K562 (cell line): ENCODE measurements around the gene NTSR1.

Experiments used
- CBFB ChIP-seq: sonication (generic); formaldehyde crosslinking; IDR thresholded peaks from 2 replicates; pipeline ENCODE4 v1.4.0; 2020; ENCODE audit warnings: mild to moderate bottlenecking, missing genetic modification reagents
- CHD1 ChIP-seq: fragments of 200-600 bp; sonication (generic); IDR thresholded peaks from one replicate; pipeline ENCODE4 v1.6.1; 2012; ENCODE audit warnings: mild to moderate bottlenecking, moderate library complexity, low read length, inconsistent platforms
- POLR2AphosphoS5 ChIP-seq: IDR thresholded peaks from 2 replicates; pipeline ENCODE4 v1.6.1; 2011; ENCODE audit warnings: mild to moderate bottlenecking, low read depth, low read length, moderate library complexity; ENCODE audit not compliant: control insufficient read depth, insufficient read depth
- RAD51 ChIP-seq: fragments of 450-650 bp; IDR thresholded peaks from 2 replicates; pipeline ENCODE4 v1.7.1; 2016; ENCODE audit warnings: low read depth, mild to moderate bottlenecking, borderline replicate concordance
- SIN3A ChIP-seq, 2 experiments: fragments of 150-350 bp in 1 of 2; IDR thresholded peaks; 2 replicates each; pipeline ENCODE4 v1.6.1; 2011 to 2016; ENCODE audit warnings: borderline replicate concordance in 2 of 2, low read depth in 2 of 2, low read length in 2 of 2, mild to moderate bottlenecking in 2 of 2, moderate library complexity in 2 of 2; ENCODE audit not compliant: control insufficient read depth in 1 of 2
- SIX5 ChIP-seq, 2 experiments: IDR thresholded peaks; 2 replicates each; pipeline ENCODE4 v1.6.1; 2011; ENCODE audit warnings: low read length in 2 of 2, borderline replicate concordance in 1 of 2, low read depth in 1 of 2, mild to moderate bottlenecking in 1 of 2, moderate library complexity in 1 of 2; ENCODE audit not compliant: insufficient read depth in 1 of 2
- SMARCC2 ChIP-seq: fragments of 450-650 bp; IDR thresholded peaks from 2 replicates; pipeline ENCODE4 v1.6.1; 2017; ENCODE audit warnings: antibody characterized with exemption, moderate library complexity, mild to moderate bottlenecking, low read depth
- ZBTB33 ChIP-seq: sonication (generic); formaldehyde crosslinking; IDR thresholded peaks from 2 replicates; pipeline ENCODE4 v1.8.1; 2023; ENCODE audit warnings: mild to moderate bottlenecking, missing genetic modification reagents
- TF ChIP-seq, protein P1 (sequence below), 3 experiments: IDR thresholded peaks in 2 of 3; conservative IDR thresholded peaks in 1 of 3; 2 replicates each; pipeline ENCODE4 v1.5.1; 2011 to 2012; ENCODE audit warnings: low read length in 3 of 3, mild to moderate bottlenecking in 3 of 3, control low read depth in 2 of 3, improper control_type of control experiment in 1 of 3, inconsistent platforms in 1 of 3, low read depth in 1 of 3, mixed read lengths in 1 of 3, moderate library complexity in 1 of 3; ENCODE audit not compliant: insufficient read depth in 2 of 3
- TF ChIP-seq, protein P2 (sequence below): fragments of 450-650 bp; IDR thresholded peaks from 2 replicates; pipeline ENCODE4 v1.6.1; 2016; ENCODE audit warnings: antibody characterized with exemption

- TF ChIP-seq SIX5 (IDR thresholded peaks at IDR 0.05; ENCODE audit: borderline replicate concordance in 1 of 2, insufficient read depth in 1 of 2, low read depth in 1 of 2, low read length in 2 of 2): no peak
- TF ChIP-seq SMARCC2: no peak
- TF ChIP-seq ZBTB33: no peak
- no peak for TF ChIP-seq CBFB (CRISPR knock-in tag)
- TF ChIP-seq, protein P1, sequence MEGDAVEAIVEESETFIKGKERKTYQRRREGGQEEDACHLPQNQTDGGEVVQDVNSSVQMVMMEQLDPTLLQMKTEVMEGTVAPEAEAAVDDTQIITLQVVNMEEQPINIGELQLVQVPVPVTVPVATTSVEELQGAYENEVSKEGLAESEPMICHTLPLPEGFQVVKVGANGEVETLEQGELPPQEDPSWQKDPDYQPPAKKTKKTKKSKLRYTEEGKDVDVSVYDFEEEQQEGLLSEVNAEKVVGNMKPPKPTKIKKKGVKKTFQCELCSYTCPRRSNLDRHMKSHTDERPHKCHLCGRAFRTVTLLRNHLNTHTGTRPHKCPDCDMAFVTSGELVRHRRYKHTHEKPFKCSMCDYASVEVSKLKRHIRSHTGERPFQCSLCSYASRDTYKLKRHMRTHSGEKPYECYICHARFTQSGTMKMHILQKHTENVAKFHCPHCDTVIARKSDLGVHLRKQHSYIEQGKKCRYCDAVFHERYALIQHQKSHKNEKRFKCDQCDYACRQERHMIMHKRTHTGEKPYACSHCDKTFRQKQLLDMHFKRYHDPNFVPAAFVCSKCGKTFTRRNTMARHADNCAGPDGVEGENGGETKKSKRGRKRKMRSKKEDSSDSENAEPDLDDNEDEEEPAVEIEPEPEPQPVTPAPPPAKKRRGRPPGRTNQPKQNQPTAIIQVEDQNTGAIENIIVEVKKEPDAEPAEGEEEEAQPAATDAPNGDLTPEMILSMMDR (IDR thresholded peaks at IDR 0.05 in 2 of 3, conservative IDR thresholded peaks at IDR 0.05 in 1 of 3; ENCODE audit: insufficient read depth in 2 of 3, low read depth in 1 of 3, low read length in 3 of 3): no peak
- TF ChIP-seq, protein P2, sequence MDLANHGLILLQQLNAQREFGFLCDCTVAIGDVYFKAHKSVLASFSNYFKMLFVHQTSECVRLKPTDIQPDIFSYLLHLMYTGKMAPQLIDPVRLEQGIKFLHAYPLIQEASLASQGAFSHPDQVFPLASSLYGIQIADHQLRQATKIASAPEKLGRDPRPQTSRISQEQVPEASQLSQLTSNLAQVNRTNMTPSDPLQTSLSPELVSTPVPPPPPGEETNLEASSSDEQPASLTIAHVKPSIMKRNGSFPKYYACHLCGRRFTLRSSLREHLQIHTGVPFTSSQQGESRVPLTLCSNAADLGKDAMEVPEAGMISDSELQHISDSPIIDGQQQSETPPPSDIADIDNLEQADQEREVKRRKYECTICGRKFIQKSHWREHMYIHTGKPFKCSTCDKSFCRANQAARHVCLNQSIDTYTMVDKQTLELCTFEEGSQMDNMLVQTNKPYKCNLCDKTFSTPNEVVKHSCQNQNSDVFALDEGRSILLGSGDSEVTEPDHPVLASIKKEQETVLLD: no peak
- TF ChIP-seq SIN3A (IDR thresholded peaks at IDR 0.05; ENCODE audit: borderline replicate concordance in 2 of 2, control insufficient read depth in 1 of 2, low read depth in 2 of 2, low read length in 2 of 2): no peak
- no peak for TF ChIP-seq CHD1
- no peak for TF ChIP-seq POLR2AphosphoS5
- no peak for TF ChIP-seq RAD51
Observed at GRCh38 chr20:62771396-62772102, 62.9 kb downstream of the NTSR1 start.
